ENCODE results near the gene MPP3. TPM values are rescaled to one million over a fixed set of nuclear protein-coding genes. Genes with fewer than 3 reads are reported as not detected.
"Not testable (repeated sequence)": the region's sequence is repeated elsewhere in the genome, so short reads cannot be mapped to it uniquely, and the experiment has no call there.

The MPP3 gene
- total RNA-seq, 1 experiment from 2014 or later, result 19.9 TPM

GRCh38 chr17:43845766-43846165 lies 12.8 kb upstream of the MPP3 start:
- CTCF ChIA-PET, result interaction anchor here (0.6 to 1.6 kb wide), 26 partner anchors 8 to 992 kb away, joined by 3 to 12 read pairs (median 4); partner anchors contain the start of genes CFAP97D1 and DUSP3
- H3K36me3 Mint-ChIP-seq (ENCODE audit: insufficient read depth, unreplicated experiment), result no peaks in the 10 kb centered on the region
- intact Hi-C loops (cut with micrococcal nuclease; ENCODE audit: unreplicated experiment), result loop anchor here (5.0 kb wide), 2 partner anchors 58 to 153 kb away; no protein-coding TSS in a partner anchor
- no peak overlapping the region for H3K4me3 Mint-ChIP-seq (ENCODE audit: low read depth, unreplicated experiment)
- peaks cover 39% of the 10 kb centered on the region for H3K27me3 Mint-ChIP-seq (ENCODE audit: unreplicated experiment)
- TF ChIP-seq, protein P1, sequence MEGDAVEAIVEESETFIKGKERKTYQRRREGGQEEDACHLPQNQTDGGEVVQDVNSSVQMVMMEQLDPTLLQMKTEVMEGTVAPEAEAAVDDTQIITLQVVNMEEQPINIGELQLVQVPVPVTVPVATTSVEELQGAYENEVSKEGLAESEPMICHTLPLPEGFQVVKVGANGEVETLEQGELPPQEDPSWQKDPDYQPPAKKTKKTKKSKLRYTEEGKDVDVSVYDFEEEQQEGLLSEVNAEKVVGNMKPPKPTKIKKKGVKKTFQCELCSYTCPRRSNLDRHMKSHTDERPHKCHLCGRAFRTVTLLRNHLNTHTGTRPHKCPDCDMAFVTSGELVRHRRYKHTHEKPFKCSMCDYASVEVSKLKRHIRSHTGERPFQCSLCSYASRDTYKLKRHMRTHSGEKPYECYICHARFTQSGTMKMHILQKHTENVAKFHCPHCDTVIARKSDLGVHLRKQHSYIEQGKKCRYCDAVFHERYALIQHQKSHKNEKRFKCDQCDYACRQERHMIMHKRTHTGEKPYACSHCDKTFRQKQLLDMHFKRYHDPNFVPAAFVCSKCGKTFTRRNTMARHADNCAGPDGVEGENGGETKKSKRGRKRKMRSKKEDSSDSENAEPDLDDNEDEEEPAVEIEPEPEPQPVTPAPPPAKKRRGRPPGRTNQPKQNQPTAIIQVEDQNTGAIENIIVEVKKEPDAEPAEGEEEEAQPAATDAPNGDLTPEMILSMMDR (IDR thresholded peaks at IDR 0.05; ENCODE audit: unreplicated experiment), result no peak
- H3K4me1 Mint-ChIP-seq (ENCODE audit: low read depth, unreplicated experiment), result peaks cover 31% of the 10 kb centered on the region
- no TSS peak for BruUV-seq (replicated peaks)
- DNase-seq, result no peak
- H3K9me3 Mint-ChIP-seq (ENCODE audit: low read depth, unreplicated experiment), result no peaks in the 10 kb centered on the region
- H3K27ac Mint-ChIP-seq (ENCODE audit: unreplicated experiment), result no peak overlapping the region

- no peak overlapping the region for H3K27ac Mint-ChIP-seq (ENCODE audit: unreplicated experiment)
- intact Hi-C loops (cut with micrococcal nuclease; ENCODE audit: unreplicated experiment), result no loop called here
- H3K27me3 Mint-ChIP-seq (ENCODE audit: unreplicated experiment), result peaks cover 24% of the 10 kb centered on the region
- TF ChIP-seq, protein P1 (IDR thresholded peaks at IDR 0.05; ENCODE audit: unreplicated experiment), result no peak
- H3K9me3 Mint-ChIP-seq (ENCODE audit: low read depth, unreplicated experiment), result no peaks in the 10 kb centered on the region
- CTCF ChIA-PET, result no interaction called here
- DNase-seq, result no peak
- no TSS peak for BruUV-seq (replicated peaks)
- H3K4me1 Mint-ChIP-seq (ENCODE audit: low read depth, unreplicated experiment), result peaks cover 46% of the 10 kb centered on the region
- peaks cover 5% of the 10 kb centered on the region for H3K36me3 Mint-ChIP-seq (ENCODE audit: insufficient read depth, unreplicated experiment)
- no peak overlapping the region for H3K4me3 Mint-ChIP-seq (ENCODE audit: low read depth, unreplicated experiment)
Observed at GRCh38 chr17:43844241-43844640, 11.3 kb upstream of the MPP3 start.

DNA sequence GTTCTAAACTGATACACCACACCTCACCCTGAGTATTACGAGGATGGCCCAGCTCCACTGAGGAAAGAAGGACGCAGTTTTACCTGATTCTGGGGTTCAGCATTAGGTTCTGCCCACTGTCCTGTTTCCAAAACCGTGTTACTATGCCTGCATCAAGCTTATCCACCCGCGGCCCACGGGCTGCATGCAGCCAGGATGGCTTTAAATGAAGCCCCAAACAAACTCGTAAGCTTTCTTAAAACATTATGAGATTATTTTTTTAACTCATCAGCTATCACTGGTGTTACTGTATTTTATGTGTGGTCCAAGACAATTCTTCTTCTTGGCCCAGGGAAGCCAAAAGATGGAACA lies 10.0 kb upstream of the MPP3 start:
- Mint-ChIP-seq H3K27me3 (ENCODE audit: unreplicated experiment) (peaks cover 11% of the 10 kb centered on the region), H3K4me1 (ENCODE audit: low read depth, unreplicated experiment) (peaks cover 49% of the 10 kb centered on the region), H3K9me3 (ENCODE audit: low read depth, unreplicated experiment) (no peaks in the 10 kb centered on the region), H3K4me3 (ENCODE audit: low read depth, unreplicated experiment) (peak overlapping the region; percentile 24), H3K27ac (ENCODE audit: unreplicated experiment) (no peak overlapping the region), H3K36me3 (ENCODE audit: insufficient read depth, unreplicated experiment) (peaks cover 5% of the 10 kb centered on the region)
- intact Hi-C loops (cut with micrococcal nuclease; ENCODE audit: unreplicated experiment), result no loop called here
- BruUV-seq (replicated peaks), result no TSS peak
- DNase-seq, result no peak
- TF ChIP-seq, protein P1 (IDR thresholded peaks at IDR 0.05; ENCODE audit: unreplicated experiment), result no peak
- CTCF ChIA-PET, result interaction anchor here (0.7 kb wide), 1 partner anchor 166 kb away, joined by 3 read pairs; no protein-coding TSS in a partner anchor

DNA sequence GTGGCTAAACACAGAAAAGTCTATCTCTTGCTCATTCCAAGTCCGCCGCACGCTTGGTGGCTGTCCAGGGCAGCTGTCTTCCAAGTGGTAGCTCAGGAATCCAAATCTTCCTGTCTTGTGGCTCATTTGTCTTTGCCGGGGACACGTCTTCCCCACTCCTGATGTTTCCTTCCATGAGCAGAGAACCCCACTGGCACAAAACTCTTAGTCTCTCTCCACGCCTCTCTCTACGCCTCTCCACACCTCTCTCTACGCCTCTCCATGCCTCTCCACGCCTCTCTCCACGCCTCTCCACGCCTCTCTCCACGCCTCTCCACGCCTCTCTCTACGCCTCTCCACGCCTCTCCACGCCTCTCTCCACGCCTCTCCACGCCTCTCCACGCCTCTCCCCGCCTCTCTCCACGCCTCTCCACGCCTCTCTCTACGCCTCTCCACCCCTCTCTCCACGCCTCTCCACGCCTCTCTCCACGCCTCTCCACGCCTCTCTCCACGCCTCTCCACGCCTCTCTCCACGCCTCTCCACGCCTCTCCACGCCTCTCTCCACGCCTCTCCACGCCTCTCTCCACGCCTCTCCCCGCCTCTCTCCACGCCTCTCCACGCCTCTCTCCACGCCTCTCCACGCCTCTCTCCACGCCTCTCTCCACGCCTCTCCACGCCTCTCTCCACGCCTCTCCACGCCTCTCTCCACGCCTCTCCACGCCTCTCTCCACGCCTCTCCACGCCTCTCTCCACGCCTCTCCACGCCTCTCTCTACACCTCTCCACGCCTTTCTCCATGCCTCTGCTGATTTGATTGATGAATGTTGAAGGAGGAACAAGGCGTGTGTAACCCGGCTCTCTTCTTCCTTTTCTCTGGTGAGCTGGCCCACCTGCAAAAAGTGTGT lies 9.4 kb upstream of the MPP3 start:
- H3K27me3 Mint-ChIP-seq (ENCODE audit: unreplicated experiment); H3K36me3 Mint-ChIP-seq (ENCODE audit: insufficient read depth, unreplicated experiment); H3K27ac Mint-ChIP-seq (ENCODE audit: unreplicated experiment); H3K9me3 Mint-ChIP-seq (ENCODE audit: low read depth, unreplicated experiment); intact Hi-C loops (cut with micrococcal nuclease; ENCODE audit: unreplicated experiment); BruUV-seq (replicated peaks): not testable (repeated sequence)
- CTCF ChIA-PET, result interaction anchor here (0.7 kb wide), 1 partner anchor 32 kb away, joined by 5 read pairs; no protein-coding TSS in a partner anchor
- Mint-ChIP-seq H3K4me3 (ENCODE audit: low read depth, unreplicated experiment) (peak overlapping the region; percentile 24), H3K4me1 (ENCODE audit: low read depth, unreplicated experiment) (peaks cover 49% of the 10 kb centered on the region)
- peak; percentile 34 for DNase-seq

DNA sequence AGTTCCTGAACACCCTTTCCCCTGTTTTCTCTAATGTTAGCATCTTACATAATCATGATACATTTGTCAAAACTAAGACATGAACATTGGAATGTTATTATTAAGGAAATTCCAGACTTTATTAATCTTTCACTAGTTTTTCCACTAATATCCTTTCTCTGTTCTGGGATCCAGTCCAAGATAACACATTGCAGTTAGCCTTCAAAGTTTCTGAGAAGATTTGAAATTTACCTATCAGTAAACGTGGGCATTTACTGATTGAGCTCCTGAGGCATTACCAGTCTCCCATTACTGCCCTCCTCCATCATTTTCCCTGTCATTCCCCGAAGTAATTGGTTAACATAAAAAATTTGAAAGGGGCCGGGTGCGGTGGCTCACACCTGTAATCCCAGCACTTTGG lies 8.3 kb upstream of the MPP3 start:
- CTCF ChIA-PET, result interaction anchor here (0.6 to 2.0 kb wide), 2 partner anchors 37 to 525 kb away, joined by 3 to 5 read pairs; no protein-coding TSS in a partner anchor
- intact Hi-C loops (cut with micrococcal nuclease; ENCODE audit: unreplicated experiment), result no loop called here
- no peak for DNase-seq
- Mint-ChIP-seq H3K36me3 (ENCODE audit: insufficient read depth, unreplicated experiment) (peaks cover 5% of the 10 kb centered on the region), H3K4me3 (ENCODE audit: low read depth, unreplicated experiment) (no peak overlapping the region), H3K27ac (ENCODE audit: unreplicated experiment) (no peak overlapping the region), H3K4me1 (ENCODE audit: low read depth, unreplicated experiment) (peaks cover 48% of the 10 kb centered on the region), H3K27me3 (ENCODE audit: unreplicated experiment) (no peaks in the 10 kb centered on the region), H3K9me3 (ENCODE audit: low read depth, unreplicated experiment) (no peaks in the 10 kb centered on the region)
- TF ChIP-seq, protein P1 (IDR thresholded peaks at IDR 0.05; ENCODE audit: unreplicated experiment), result no peak
- no TSS peak for BruUV-seq (replicated peaks)

Data from Calu3 (cell line).